ENCODE data around the gene ZNF85. TPM values are rescaled to one million over a fixed set of nuclear protein-coding genes. Genes with fewer than 3 reads are reported as not detected.
"Not testable (repeated sequence)": the region's sequence is repeated elsewhere in the genome, so short reads cannot be mapped to it uniquely, and the experiment has no call there.

Gene ZNF85
- 1 to 10 TPM; 1.5 to 8.2 (median 3.3) TPM for polyA plus RNA-seq

GRCh38 chr19:20923077-20923871, at the start of gene ZNF85:
Gene ZNF85, plus strand, starts transcription at chr19:20923251. Its CDS starts 150 bp downstream, at chr19:20923401.
- WGBS, 3 donors = 0 to 1% (median 1%) methylated on average over 38 of the region's 38 CpGs
- peak within 1 kb of the TSS; percentile 81 for H3K27ac ChIP-seq (ENCODE audit: low read depth, low read length)

- H3K27ac ChIP-seq (ENCODE audit: low read depth, low read length) = no peak overlapping the region
- WGBS, 3 donors = 71 to 77% (median 75%) methylated on average over 1 of the region's 1 CpG
These were observed 43.5 kb upstream of the ZNF85 start for GRCh38 chr19:20879501-20879900.

- H3K27ac ChIP-seq (ENCODE audit: low read depth, low read length) = no peak overlapping the region
- whole genome bisulfite sequencing, 3 donors = 70 to 88% (median 84%) methylated on average over 3 of the region's 3 CpGs
These were observed 10.1 kb upstream of the ZNF85 start for GRCh38 chr19:20912973-20913372.

GRCh38 chr19:20925481-20925880, 2.4 kb downstream of the ZNF85 start:
- WGBS, 3 donors = 88 to 97% (median 93%) methylated on average over 2 of the region's 2 CpGs
- H3K27ac ChIP-seq (ENCODE audit: low read depth, low read length) = no peak overlapping the region

- H3K27ac ChIP-seq (ENCODE audit: low read depth, low read length) = no peak overlapping the region
- WGBS, 3 donors = 89 to 92% (median 89%) methylated on average over 1 of the region's 1 CpG
These were observed 3.7 kb downstream of the ZNF85 start for GRCh38 chr19:20926796-20927195.

GRCh38 chr19:20928371-20928770, 5.3 kb downstream of the ZNF85 start:
- 80 to 95% (median 87%) methylated on average over 1 of the region's 1 CpG for WGBS, 3 donors
- no peak overlapping the region for H3K27ac ChIP-seq (ENCODE audit: low read depth, low read length)

- 48 to 96% (median 94%) methylated on average over 5 of the region's 5 CpGs for WGBS, 3 donors
- H3K27ac ChIP-seq (ENCODE audit: low read depth, low read length) = not testable (repeated sequence)
These were observed 13.4 kb downstream of the ZNF85 start for GRCh38 chr19:20936322-20936947.

- H3K27ac ChIP-seq (ENCODE audit: low read depth, low read length) = not testable (repeated sequence)
- 81 to 83% (median 82%) methylated on average over 15 to 39 of the region's 41 CpGs for WGBS, 3 donors
These were observed 29.6 kb downstream of the ZNF85 start for GRCh38 chr19:20952561-20953095.

- WGBS, 3 donors = 32 to 35% (median 33%) methylated on average over 4 of the region's 4 CpGs
These were observed 41.7 kb downstream of the ZNF85 start for GRCh38 chr19:20964798-20965197.

GRCh38 chr19:20968092-20968491, 45.0 kb downstream of the ZNF85 start:
- H3K27ac ChIP-seq (ENCODE audit: low read depth, low read length) = no peak overlapping the region
- WGBS, 3 donors = 81 to 93% (median 93%) methylated on average over 1 of the region's 1 CpG

More at GRCh38 chr19:20964798-20965197, 41.7 kb downstream of the ZNF85 start:
- no peak overlapping the region for H3K27ac ChIP-seq (ENCODE audit: low read depth, low read length)

GRCh38 chr19:20969498-20969897, 46.4 kb downstream of the ZNF85 start:
- no peak overlapping the region for H3K27ac ChIP-seq (ENCODE audit: low read depth, low read length)
- WGBS, 3 donors = 81 to 89% (median 88%) methylated on average over 3 of the region's 3 CpGs

GRCh38 chr19:20969898-20970297, 46.8 kb downstream of the ZNF85 start:
- no peak overlapping the region for H3K27ac ChIP-seq (ENCODE audit: low read depth, low read length)
- 78 to 94% (median 83%) methylated on average over 3 of the region's 3 CpGs for WGBS, 3 donors

GRCh38 chr19:20992788-20993187, 69.7 kb downstream of the ZNF85 start:
- 89 to 92% (median 92%) methylated on average over 2 of the region's 2 CpGs for WGBS, 3 donors
- not testable (repeated sequence) for H3K27ac ChIP-seq (ENCODE audit: low read depth, low read length)

- WGBS, 3 donors = 2 to 3% (median 2%) methylated on average over 29 of the region's 29 CpGs
- H3K27ac ChIP-seq (ENCODE audit: low read depth, low read length) = no peak overlapping the region
These were observed 76.8 kb downstream of the ZNF85 start for GRCh38 chr19:20999731-21000352.

Other genes with a start within 250 kb of the ZNF85 start
- 1 to 10 TPM in 2 of 3 donors, under 1 TPM in 1; 0.45 to 1.3 (median 1.1) TPM for gene ZNF66, start 146.9 kb upstream of the ZNF85 start, polyA plus RNA-seq
- 1 to 10 TPM; 1.7 to 2.4 (median 1.9) TPM for gene ZNF430, start 97.4 kb downstream of the ZNF85 start, polyA plus RNA-seq
- gene ZNF714, start 159.0 kb downstream of the ZNF85 start, polyA plus RNA-seq = 1 to 10 TPM; 1.2 to 1.3 (median 1.3) TPM
- gene ZNF431, start 218.8 kb downstream of the ZNF85 start, polyA plus RNA-seq = 1 to 10 TPM; 3.3 to 6.4 (median 4.7) TPM

Measured in adipose tissue (tissue), 3 donors.